Fibroblast of villous mesenchyme (primary cell): ENCODE measurements around the gene HSCB. TPM values are rescaled to one million over a fixed set of nuclear protein-coding genes. Genes with fewer than 3 reads are reported as not detected.
"Not testable (repeated sequence)": the region's sequence is repeated elsewhere in the genome, so short reads cannot be mapped to it uniquely, and the experiment has no call there.

Experiments used
- DNase-seq: peaks from one replicate; pipeline ENCODE4 v3.0.0-alpha.2; 2010; ENCODE audit warnings: low read depth
- H3K4me3 ChIP-seq: 2 replicates; pipeline ENCODE4 v1.5.1; 2011; ENCODE audit warnings: low read depth, mild to moderate bottlenecking, low read length
- CTCF ChIP-seq: IDR thresholded peaks from 2 replicates; pipeline ENCODE4 v1.5.1; 2012; ENCODE audit warnings: low read depth, mild to moderate bottlenecking, low read length; ENCODE audit not compliant: insufficient read depth
- total RNA-seq: library from RNA; depleted of rRNA; stranded (reverse); fragments of >200 nt; gene quantifications from 2 replicates; pipeline ENCODE4 v1.2.3, GENCODE V29; 2012

The HSCB gene
- total RNA-seq, 1 donor = 11.2 TPM

- no peak for TF ChIP-seq CTCF
- DNase-seq = no peak
- no peak overlapping the region for H3K4me3 ChIP-seq
Observed at GRCh38 chr22:28761449-28761755, 19.6 kb downstream of the HSCB start.

DNA sequence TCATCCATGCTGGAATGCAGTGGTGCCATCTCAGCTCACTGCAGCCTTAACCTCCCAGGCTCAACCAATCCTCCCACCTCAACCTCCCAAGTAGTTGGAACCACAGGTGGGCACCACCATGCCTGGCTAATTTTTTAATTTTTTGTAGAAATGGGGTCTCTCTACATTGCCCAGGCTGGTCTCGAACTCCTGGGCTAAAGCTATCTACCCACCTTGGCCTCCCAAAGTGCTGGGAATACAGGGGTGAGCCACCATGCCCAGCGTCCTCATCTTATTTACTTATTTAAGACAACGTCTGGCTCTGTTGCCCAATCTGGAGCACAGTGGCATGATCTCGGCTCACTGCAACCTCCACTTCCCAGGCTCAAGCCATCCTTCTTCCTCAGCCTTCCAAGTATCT, 20.2 kb downstream of the HSCB start:
- not testable (repeated sequence) for DNase-seq, H3K4me3 ChIP-seq

GRCh38 chr22:28766628-28767027, 24.8 kb downstream of the HSCB start:
- DNase-seq = no peak
- TF ChIP-seq CTCF = no peak
- H3K4me3 ChIP-seq = no peak overlapping the region

- DNase-seq = no peak
- TF ChIP-seq CTCF = no peak
- H3K4me3 ChIP-seq = no peak overlapping the region
Observed at GRCh38 chr22:28768701-28769393, 27.0 kb downstream of the HSCB start.

GRCh38 chr22:28769394-28770085, 27.7 kb downstream of the HSCB start:
- peak; percentile 70 for DNase-seq
- TF ChIP-seq CTCF = no peak
- no peak overlapping the region for H3K4me3 ChIP-seq

GRCh38 chr22:28771195-28771791, 29.5 kb downstream of the HSCB start:
- H3K4me3 ChIP-seq = no peak overlapping the region
- no peak for DNase-seq
- TF ChIP-seq CTCF = no peak

DNA sequence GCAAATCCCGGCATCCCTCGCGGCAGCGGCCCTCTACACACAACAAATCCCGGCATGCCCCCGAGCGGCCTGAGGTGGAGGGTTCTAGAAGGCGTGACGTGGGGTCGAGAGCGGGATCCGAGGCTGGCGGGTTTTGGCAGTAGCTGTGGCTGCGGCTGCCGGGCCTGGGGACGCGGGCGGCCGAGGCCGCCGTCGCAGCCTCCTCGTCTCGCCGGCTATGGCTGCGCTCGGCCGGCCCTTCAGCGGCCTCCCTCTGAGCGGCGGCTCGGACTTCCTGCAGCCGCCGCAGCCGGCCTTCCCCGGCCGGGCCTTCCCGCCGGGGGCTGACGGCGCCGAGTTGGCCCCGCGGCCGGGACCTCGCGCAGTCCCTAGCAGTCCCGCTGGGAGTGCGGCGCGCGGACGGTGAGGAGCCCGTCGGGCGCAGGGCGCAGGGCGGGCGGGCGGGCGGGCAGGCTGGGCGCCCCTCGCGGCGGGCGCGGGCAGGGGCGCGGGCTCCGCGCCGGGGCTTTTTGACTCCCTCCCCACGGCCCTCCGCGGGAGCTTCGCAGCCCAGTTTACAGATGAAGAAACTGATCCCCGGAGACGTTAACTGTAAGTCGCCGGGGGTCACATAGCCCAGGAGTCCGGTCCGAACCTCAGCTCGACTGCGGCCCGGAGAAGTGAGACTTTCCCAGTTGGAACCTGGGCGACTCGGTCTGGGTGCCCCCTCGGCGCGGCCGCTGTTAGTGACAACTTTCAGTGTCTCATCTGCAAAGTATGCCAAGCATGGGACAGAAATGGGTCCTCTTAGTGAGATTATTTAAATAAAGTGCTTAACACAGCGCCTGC, 31.0 kb downstream of the HSCB start, which contains the start of gene CCDC117:
Gene CCDC117 (plus strand): TSS at position 63 of the 828 bp plus-strand sequence. CDS start 155 bp downstream, at position 218.
- peak within 1 kb of the TSS; percentile 73 for H3K4me3 ChIP-seq
- peak; percentile 23 for TF ChIP-seq CTCF
- peak; percentile 96 for DNase-seq
